Keratinocyte (primary cell): Measurements from ENCODE around the gene IFNGR1.

ENCODE experiments used
- CTCF ChIP-seq, 3 experiments: IDR thresholded peaks in 1 of 3; conservative IDR thresholded peaks in 1 of 3; optimal IDR thresholded peaks in 1 of 3; 2 replicates in 2 of 3; 3 replicates in 1 of 3; pipeline versions ENCODE3 to v1.5.1; 2011; ENCODE audit warnings: low read length in 3 of 3, mild to moderate bottlenecking in 3 of 3, moderate library complexity in 2 of 3, control low read depth in 1 of 3, inconsistent platforms in 1 of 3; ENCODE audit not compliant: insufficient read depth in 2 of 3; ENCODE audit errors: extremely low read depth in 1 of 3
- EZH2 ChIP-seq: IDR thresholded peaks from one replicate; pipeline ENCODE4 v1.6.1; 2012; ENCODE audit warnings: inconsistent platforms, mild to moderate bottlenecking, low read length, moderate library complexity

DNA sequence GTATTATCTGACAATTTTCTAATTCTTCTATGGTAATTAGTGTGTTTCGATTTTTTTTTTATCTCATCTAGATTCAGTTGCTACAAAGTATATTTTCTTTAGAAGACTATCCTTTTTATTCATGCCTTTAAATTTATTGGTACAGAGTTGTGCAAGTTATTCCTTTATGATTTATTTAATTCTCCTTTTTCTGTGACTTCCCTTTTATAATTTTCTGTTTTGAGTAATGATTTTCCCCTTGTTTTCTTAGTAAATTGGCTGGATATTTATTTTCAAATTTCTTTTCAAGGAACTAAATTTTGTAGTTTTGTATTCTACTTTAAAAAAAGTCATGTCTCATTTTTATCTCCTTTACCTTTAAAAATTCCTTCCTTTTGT, 43.3 kb downstream of the IFNGR1 start:
- TF ChIP-seq CTCF (optimal IDR thresholded peaks at IDR 0.05 in 1 of 3, IDR thresholded peaks at IDR 0.05 in 1 of 3, conservative IDR thresholded peaks at IDR 0.05 in 1 of 3; ENCODE audit: extremely low read depth in 1 of 3, insufficient read depth in 2 of 3, low read length in 3 of 3) = no peak
- no peak for TF ChIP-seq EZH2
